PC-9 (cell line): Measurements from ENCODE around the gene HDAC11. TPM values are rescaled to one million over a fixed set of nuclear protein-coding genes. Genes with fewer than 3 reads are reported as not detected.
"Not testable (repeated sequence)": the region's sequence is repeated elsewhere in the genome, so short reads cannot be mapped to it uniquely, and the experiment has no call there.

Source experiments
- BruUV-seq: library from RNA; stranded (reverse); fragments of 400-500 nt; replicated peaks from 2 replicates; lab custom pipeline; 2021; lab: Mats Ljungman, UMichigan
- CTCF ChIA-PET: fragments of 300-600 bp; sonication (Branson Sonifier 250); formaldehyde crosslinking; loops from one replicate; lab custom pipeline; 2022; ENCODE audit warnings: antibody characterized with exemption; lab: Charles Lee
- POLR2A ChIA-PET: fragments of 300-600 bp; sonication (Branson Sonifier 250); formaldehyde crosslinking; loops from one replicate; lab custom pipeline; 2022; ENCODE audit warnings: antibody characterized with exemption; ENCODE audit not compliant: unreplicated experiment; lab: Charles Lee
- DNase-seq, 2 experiments: peaks; one replicate each; pipeline versions ENCODE4 v3.0.0 to v3.0.0-alpha.2; 2015 to 2022; ENCODE audit warnings: mixed read lengths in 1 of 2
- H2AFZ ChIP-seq: fragments of 200-600 bp; sonication (generic); 2 replicates; pipeline ENCODE4 v1.8.1; 2017; ENCODE audit warnings: antibody characterized with exemption
- H3F3A ChIP-seq: fragments of 200-600 bp; sonication (generic); 2 replicates; pipeline ENCODE4 v1.8.1; 2017; ENCODE audit warnings: antibody characterized with exemption, mild to moderate bottlenecking, low read depth; ENCODE audit not compliant: insufficient read depth
- H3K27ac ChIP-seq: fragments of 200-600 bp; sonication (generic); 2 replicates; pipeline ENCODE4 v1.6.1; 2016; ENCODE audit warnings: mixed run types
- H3K27me3 ChIP-seq: fragments of 200-600 bp; sonication (generic); 2 replicates; pipeline ENCODE4 v1.6.1; 2016; ENCODE audit warnings: low read depth, mixed run types; ENCODE audit not compliant: insufficient read depth
- H3K36me3 ChIP-seq: fragments of 200-600 bp; sonication (generic); 2 replicates; pipeline ENCODE4 v1.6.1; 2016; ENCODE audit warnings: low read depth, mixed run types
- H3K4me1 ChIP-seq: fragments of 200-600 bp; sonication (generic); replicated peaks from 2 replicates; pipeline ENCODE4 v1.6.1; 2016; ENCODE audit warnings: mixed run types; ENCODE audit not compliant: insufficient read depth
- H3K4me2 ChIP-seq: fragments of 200-600 bp; sonication (generic); 2 replicates; pipeline ENCODE4 v1.6.1; 2017; ENCODE audit warnings: mixed run types
- H3K4me3 ChIP-seq: fragments of 200-600 bp; sonication (generic); 2 replicates; pipeline ENCODE4 v1.6.1; 2016; ENCODE audit warnings: mixed run types
- H3K79me2 ChIP-seq: fragments of 200-600 bp; sonication (generic); 2 replicates; pipeline ENCODE4 v1.6.1; 2017; ENCODE audit warnings: low read depth, mixed run types
- H3K9me2 ChIP-seq: fragments of 200-600 bp; sonication (generic); 2 replicates; pipeline ENCODE4 v1.8.1; 2017; ENCODE audit warnings: mild to moderate bottlenecking; ENCODE audit not compliant: insufficient read depth
- H3K9me3 ChIP-seq: fragments of 200-600 bp; sonication (generic); 2 replicates; pipeline ENCODE4 v1.8.1; 2016; ENCODE audit warnings: low read depth; ENCODE audit not compliant: insufficient read depth
- H4K20me1 ChIP-seq: fragments of 200-600 bp; sonication (generic); 2 replicates; pipeline ENCODE4 v1.8.1; 2017; ENCODE audit not compliant: insufficient read depth
- EZH2 ChIP-seq: fragments of 200-600 bp; sonication (generic); IDR thresholded peaks from 2 replicates; pipeline ENCODE4 v1.8.0; 2017; ENCODE audit warnings: antibody characterized with exemption, low read depth
- intact Hi-C: fragments of 100-400 bp; cut with micrococcal nuclease; formaldehyde crosslinking; loops from one replicate; pipeline ENCODE4 v1.10.0; 2022; ENCODE audit not compliant: unreplicated experiment
- total RNA-seq: library from RNA; stranded (reverse); gene quantifications from 2 replicates; pipeline ENCODE4 v1.2.3, GENCODE V29; 2021
- TF ChIP-seq, protein P1 (sequence below): fragments of 200-600 bp; sonication (generic); conservative IDR thresholded peaks from 2 replicates; pipeline ENCODE4 v1.6.1; 2017; ENCODE audit warnings: mixed run types, antibody characterized with exemption, mild to moderate bottlenecking, moderate library complexity

The HDAC11 gene
- total RNA-seq, 1 experiment from 2014 or later, result 18.4 TPM

DNA sequence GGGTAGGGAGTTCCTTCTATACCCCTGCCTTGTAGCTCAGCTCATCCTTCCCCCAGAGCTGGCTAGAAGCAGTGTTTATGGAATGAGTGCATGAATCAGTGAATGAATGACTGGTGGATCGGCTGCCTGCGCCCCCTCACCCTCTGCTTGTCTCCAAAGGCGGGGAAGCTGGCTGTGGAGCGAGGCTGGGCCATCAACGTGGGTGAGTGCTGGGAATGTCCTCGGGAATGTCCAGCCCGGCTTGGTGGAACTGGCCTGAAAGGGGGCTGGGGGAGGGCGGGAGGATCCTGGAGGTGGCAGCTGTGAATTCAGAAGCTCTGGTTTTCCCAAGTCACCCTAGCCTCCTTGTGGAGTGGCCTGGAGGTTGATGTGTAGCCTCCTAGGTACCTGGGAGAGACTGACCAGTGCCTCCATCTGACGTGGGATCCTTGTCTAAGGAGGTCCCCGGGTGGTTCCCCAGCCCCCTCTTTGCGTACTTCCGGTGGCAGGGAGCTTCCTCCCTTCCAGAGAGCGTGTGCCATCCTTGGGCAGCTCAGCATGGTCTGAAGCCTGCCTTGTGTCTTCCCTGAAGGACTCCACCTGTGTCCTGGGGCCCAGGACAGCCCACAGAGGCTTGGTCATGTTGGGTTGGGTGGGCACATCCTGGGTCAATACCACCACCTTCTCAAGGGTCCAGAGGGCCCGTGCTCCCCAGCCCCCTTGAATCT is 18.4 kb downstream of the HDAC11 start:
- Histone ChIP-seq H3K36me3 (no peaks in the 10 kb centered on the region), H3K27me3 (no peaks in the 10 kb centered on the region), H3K79me2 (no peaks in the 10 kb centered on the region), H2AFZ (no peak overlapping the region), H3K4me3 (no peak overlapping the region), H3K9me2 (no peaks in the 10 kb centered on the region), H3F3A (peaks cover 4% of the 10 kb centered on the region), H3K27ac (no peak overlapping the region), H3K4me2 (no peak overlapping the region), H4K20me1 (no peaks in the 10 kb centered on the region), H3K4me1 (peaks cover 8% of the 10 kb centered on the region), H3K9me3 (no peaks in the 10 kb centered on the region)
- intact Hi-C loops, result no loop called here
- CTCF ChIA-PET, result no interaction called here
- TF ChIP-seq, protein P1, sequence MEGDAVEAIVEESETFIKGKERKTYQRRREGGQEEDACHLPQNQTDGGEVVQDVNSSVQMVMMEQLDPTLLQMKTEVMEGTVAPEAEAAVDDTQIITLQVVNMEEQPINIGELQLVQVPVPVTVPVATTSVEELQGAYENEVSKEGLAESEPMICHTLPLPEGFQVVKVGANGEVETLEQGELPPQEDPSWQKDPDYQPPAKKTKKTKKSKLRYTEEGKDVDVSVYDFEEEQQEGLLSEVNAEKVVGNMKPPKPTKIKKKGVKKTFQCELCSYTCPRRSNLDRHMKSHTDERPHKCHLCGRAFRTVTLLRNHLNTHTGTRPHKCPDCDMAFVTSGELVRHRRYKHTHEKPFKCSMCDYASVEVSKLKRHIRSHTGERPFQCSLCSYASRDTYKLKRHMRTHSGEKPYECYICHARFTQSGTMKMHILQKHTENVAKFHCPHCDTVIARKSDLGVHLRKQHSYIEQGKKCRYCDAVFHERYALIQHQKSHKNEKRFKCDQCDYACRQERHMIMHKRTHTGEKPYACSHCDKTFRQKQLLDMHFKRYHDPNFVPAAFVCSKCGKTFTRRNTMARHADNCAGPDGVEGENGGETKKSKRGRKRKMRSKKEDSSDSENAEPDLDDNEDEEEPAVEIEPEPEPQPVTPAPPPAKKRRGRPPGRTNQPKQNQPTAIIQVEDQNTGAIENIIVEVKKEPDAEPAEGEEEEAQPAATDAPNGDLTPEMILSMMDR, result no peak
- TF ChIP-seq EZH2, result no peak
- POLR2A ChIA-PET, result no interaction called here
- no TSS peak for BruUV-seq
- DNase-seq, result no peak

GRCh38 chr3:13499246-13499645 is 19.1 kb downstream of the HDAC11 start:
- CTCF ChIA-PET, result not testable (repeated sequence)

DNA sequence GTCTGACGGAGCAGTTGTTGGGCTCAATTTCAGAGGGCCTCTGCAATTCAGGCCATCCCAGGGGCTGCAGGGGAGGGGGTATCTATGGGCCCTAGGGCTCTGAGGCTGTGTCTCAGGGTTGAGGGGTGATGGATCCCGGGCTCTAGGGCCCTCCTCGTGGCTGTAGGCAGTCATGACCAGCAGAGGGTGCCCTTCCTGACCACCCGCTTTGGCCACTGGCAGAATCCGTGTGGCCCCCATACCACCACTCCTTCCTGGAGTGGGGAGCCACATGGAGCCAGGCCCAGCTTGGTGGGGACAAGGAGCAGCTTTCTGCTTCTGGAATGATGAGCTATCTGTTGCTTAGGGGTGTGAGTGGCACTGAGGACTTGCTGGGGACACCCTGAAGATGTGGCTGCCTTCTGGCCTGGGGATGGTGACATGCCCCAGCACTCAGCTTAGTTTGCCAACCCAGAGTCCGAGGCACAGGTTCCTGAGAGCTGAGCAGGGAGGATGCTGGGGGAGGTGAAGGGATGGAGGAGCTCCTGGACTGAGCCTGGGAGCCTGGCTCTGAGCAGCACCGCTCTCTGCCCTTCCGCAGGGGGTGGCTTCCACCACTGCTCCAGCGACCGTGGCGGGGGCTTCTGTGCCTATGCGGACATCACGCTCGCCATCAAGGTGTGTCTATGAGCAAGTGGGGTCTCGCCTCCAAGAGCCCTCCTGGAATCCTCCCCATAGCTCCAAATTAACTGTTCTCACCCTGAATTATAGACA is 20.2 kb downstream of the HDAC11 start:
- Histone ChIP-seq H2AFZ (no peak overlapping the region), H3K36me3 (no peaks in the 10 kb centered on the region), H3K4me2 (no peak overlapping the region), H3K27me3 (no peaks in the 10 kb centered on the region), H3F3A (peaks cover 20% of the 10 kb centered on the region), H3K27ac (no peak overlapping the region), H3K79me2 (no peaks in the 10 kb centered on the region), H4K20me1 (no peaks in the 10 kb centered on the region), H3K9me3 (no peaks in the 10 kb centered on the region), H3K4me3 (no peak overlapping the region), H3K4me1 (peaks cover 25% of the 10 kb centered on the region), H3K9me2 (no peaks in the 10 kb centered on the region)
- intact Hi-C loops, result loop anchor here (5.0 kb wide), 1 partner anchor 47 kb away; the partner anchor contains the start of gene FBLN2
- POLR2A ChIA-PET, result no interaction called here
- CTCF ChIA-PET, result no interaction called here
- no TSS peak for BruUV-seq
- TF ChIP-seq, protein P1, result peak; percentile 82
- TF ChIP-seq EZH2, result no peak
- no peak for DNase-seq

More at GRCh38 chr3:13499246-13499645, 19.1 kb downstream of the HDAC11 start:
- intact Hi-C loops, POLR2A ChIA-PET, H3K4me3 ChIP-seq, H3K27me3 ChIP-seq, H3K79me2 ChIP-seq, H3K9me2 ChIP-seq, H3K4me2 ChIP-seq, H3K27ac ChIP-seq, DNase-seq, H3K36me3 ChIP-seq, H3K9me3 ChIP-seq, BruUV-seq, H2AFZ ChIP-seq, H4K20me1 ChIP-seq: not testable (repeated sequence)
- Histone ChIP-seq H3F3A (peaks cover 12% of the 10 kb centered on the region), H3K4me1 (peaks cover 15% of the 10 kb centered on the region)
